IMR-90 (cell line): ENCODE measurements around the gene PTGDS. TPM values are rescaled to one million over a fixed set of nuclear protein-coding genes. Genes with fewer than 3 reads are reported as not detected.

Experiments
- ATAC-seq: fragments of 200-7000 bp; cut with Tn5 transposase; 2 replicates; pipeline ENCODE4 v1.9.1; 2020; ENCODE audit warnings: low read depth, mild to moderate bottlenecking, moderate library complexity
- BruUV-seq: library from RNA; stranded (reverse); fragments of 400-500 nt; replicated peaks from 2 replicates; lab custom pipeline; 2021; lab: Mats Ljungman, UMichigan
- CTCF ChIA-PET: fragments of 300-600 bp; formaldehyde crosslinking; extraction: SDS; loops from one replicate; lab custom pipeline; 2021; ENCODE audit warnings: antibody characterized with exemption; lab: Yijun Ruan, JAX
- POLR2A ChIA-PET: fragments of 300-600 bp; sonication (Branson Sonifier 250); formaldehyde crosslinking; loops from one replicate; lab custom pipeline; 2022; ENCODE audit warnings: antibody characterized with exemption; ENCODE audit not compliant: unreplicated experiment; lab: Charles Lee
- DNase-seq: peaks from one replicate; pipeline ENCODE4 v3.0.0; 2013
- H2AFZ ChIP-seq: replicated peaks from 2 replicates; pipeline ENCODE3; 2013; ENCODE audit warnings: low read length, mild to moderate bottlenecking; ENCODE audit not compliant: poor library complexity
- H2AK5ac ChIP-seq: 2 replicates; pipeline ENCODE4 v1.6.1; 2013; ENCODE audit warnings: low read depth, low read length, inconsistent platforms
- H2AK9ac ChIP-seq: replicated peaks from 2 replicates; pipeline ENCODE3; 2013; ENCODE audit warnings: mild to moderate bottlenecking, low read depth, low read length, moderate library complexity; ENCODE audit not compliant: poor library complexity
- H2BK120ac ChIP-seq: 2 replicates; pipeline ENCODE4 v1.6.1; 2013; ENCODE audit warnings: low read depth, low read length, inconsistent platforms
- H2BK15ac ChIP-seq: 3 replicates; pipeline ENCODE4 v1.6.1; 2013; ENCODE audit warnings: low read depth, low read length, inconsistent platforms
- H2BK20ac ChIP-seq: 2 replicates; pipeline ENCODE4 v1.6.1; 2013; ENCODE audit warnings: low read depth, mild to moderate bottlenecking, inconsistent platforms, low read length, moderate library complexity
- H2BK5ac ChIP-seq: 2 replicates; pipeline ENCODE4 v1.6.1; 2013; ENCODE audit warnings: mild to moderate bottlenecking, low read depth, low read length, inconsistent platforms; ENCODE audit not compliant: poor library complexity, severe bottlenecking
- H3K14ac ChIP-seq: replicated peaks from 2 replicates; pipeline ENCODE4 v1.6.1; 2013; ENCODE audit warnings: low read depth, low read length, inconsistent platforms
- H3K18ac ChIP-seq: 2 replicates; pipeline ENCODE4 v1.6.1; 2013; ENCODE audit warnings: low read depth, low read length, control low read depth
- H3K23ac ChIP-seq: 2 replicates; pipeline ENCODE4 v1.6.1; 2013; ENCODE audit warnings: low read depth, low read length, inconsistent platforms
- H3K27ac ChIP-seq: 2 replicates; pipeline ENCODE4 v1.5.1; 2013; ENCODE audit warnings: mild to moderate bottlenecking, control low read depth, low read length; ENCODE audit not compliant: insufficient read depth
- H3K27me3 ChIP-seq: 2 replicates; pipeline ENCODE4 v1.6.1; 2013; ENCODE audit warnings: low read length; ENCODE audit not compliant: control insufficient read depth, insufficient read depth
- H3K36me3 ChIP-seq: 2 replicates; pipeline ENCODE4 v1.6.1; 2013; ENCODE audit warnings: low read length, mixed read lengths; ENCODE audit not compliant: control insufficient read depth, insufficient read depth
- H3K4ac ChIP-seq: 2 replicates; pipeline ENCODE4 v1.6.1; 2013; ENCODE audit warnings: low read depth, low read length, inconsistent platforms
- H3K4me1 ChIP-seq: 2 replicates; pipeline ENCODE4 v1.6.1; 2013; ENCODE audit warnings: low read length, mixed read lengths; ENCODE audit not compliant: control insufficient read depth, insufficient read depth
- H3K4me2 ChIP-seq: 2 replicates; pipeline ENCODE4 v1.6.1; 2013; ENCODE audit warnings: low read depth, mild to moderate bottlenecking, control low read depth, low read length, moderate library complexity
- H3K4me3 ChIP-seq: 2 replicates; pipeline ENCODE4 v1.5.1; 2013; ENCODE audit warnings: low read depth, mild to moderate bottlenecking, control low read depth, low read length, moderate library complexity; ENCODE audit not compliant: insufficient read depth
- H3K56ac ChIP-seq: 2 replicates; pipeline ENCODE4 v1.6.1; 2013; ENCODE audit warnings: low read length, inconsistent platforms; ENCODE audit not compliant: insufficient read depth; ENCODE audit errors: extremely low read depth
- H3K79me1 ChIP-seq, 2 experiments: 2 replicates each; pipeline ENCODE4 v1.6.1; 2013; ENCODE audit warnings: low read length in 2 of 2, inconsistent platforms in 1 of 2, low read depth in 1 of 2
- H3K9ac ChIP-seq: 2 replicates; pipeline ENCODE4 v1.6.1; 2013; ENCODE audit warnings: low read depth, low read length, control low read depth
- H3K9me1 ChIP-seq: 2 replicates; pipeline ENCODE4 v1.6.1; 2013; ENCODE audit warnings: low read length, inconsistent platforms; ENCODE audit not compliant: insufficient read depth
- H3K9me3 ChIP-seq: 2 replicates; pipeline ENCODE4 v1.6.1; 2013; ENCODE audit warnings: low read length; ENCODE audit not compliant: control insufficient read depth, insufficient read depth
- H4K20me1 ChIP-seq: 2 replicates; pipeline ENCODE4 v1.6.1; 2013; ENCODE audit warnings: low read length, inconsistent platforms; ENCODE audit not compliant: insufficient read depth
- H4K5ac ChIP-seq: 2 replicates; pipeline ENCODE4 v1.6.1; 2013; ENCODE audit warnings: mild to moderate bottlenecking, low read depth, low read length, control low read depth
- H4K8ac ChIP-seq, 2 experiments: 2 replicates each; pipeline ENCODE4 v1.6.1; 2013; ENCODE audit warnings: low read depth in 2 of 2, low read length in 2 of 2, control low read depth in 1 of 2, inconsistent platforms in 1 of 2
- H4K91ac ChIP-seq: 2 replicates; pipeline ENCODE4 v1.6.1; 2013; ENCODE audit warnings: low read depth, low read length, inconsistent platforms; ENCODE audit not compliant: insufficient read depth
- CEBPB ChIP-seq: IDR thresholded peaks from 2 replicates; pipeline ENCODE4 v1.6.1; 2012; ENCODE audit warnings: low read depth, low read length, improper control_type of control experiment
- CHD1 ChIP-seq: IDR thresholded peaks from 2 replicates; pipeline ENCODE4 v1.6.1; 2012; ENCODE audit warnings: low read depth, low read length, improper control_type of control experiment
- MAZ ChIP-seq: IDR thresholded peaks from 2 replicates; pipeline ENCODE4 v1.6.1; 2012; ENCODE audit warnings: low read depth, mild to moderate bottlenecking, low read length, improper control_type of control experiment, moderate library complexity, borderline replicate concordance
- MXI1 ChIP-seq: IDR thresholded peaks from 2 replicates; pipeline ENCODE4 v1.6.1; 2012; ENCODE audit warnings: low read depth, mild to moderate bottlenecking, low read length, moderate library complexity, borderline replicate concordance
- NFE2L2 ChIP-seq: fragments of 150-350 bp; IDR thresholded peaks from 2 replicates; pipeline ENCODE4 v1.6.1; 2016; ENCODE audit warnings: low read depth, mild to moderate bottlenecking, low read length
- POLR2A ChIP-seq: IDR thresholded peaks from 2 replicates; pipeline ENCODE4 v1.6.1; 2012; ENCODE audit warnings: mild to moderate bottlenecking, low read depth, low read length
- RAD21 ChIP-seq: IDR thresholded peaks from 2 replicates; pipeline ENCODE4 v1.6.1; 2012; ENCODE audit warnings: low read length, improper control_type of control experiment
- RCOR1 ChIP-seq: IDR thresholded peaks from 2 replicates; pipeline ENCODE4 v1.6.1; 2012; ENCODE audit warnings: mild to moderate bottlenecking, low read length, improper control_type of control experiment; ENCODE audit not compliant: insufficient replicate concordance
- WGBS, 2 experiments: methylation state at CpG; one replicate each; pipeline versions ENCODE4 v1.1.5 to v1.1.7; 2013; ENCODE audit warnings: missing lambda C conversion rate in 2 of 2; ENCODE audit not compliant: insufficient read length in 1 of 2; ENCODE audit errors: extremely low coverage in 2 of 2; 5-methylcytosine and 5-hydroxymethylcytosine counted together
- dilution Hi-C: fragments of 300-500 bp; cut with HindIII; formaldehyde crosslinking; loops from one replicate; pipeline ENCODE4 v1.14.3; 2018; ENCODE audit warnings: low sequenced_read_pairs; ENCODE audit not compliant: unreplicated experiment
- in situ Hi-C: fragments of 300-500 bp; cut with MboI; formaldehyde crosslinking; loops from 3 replicates; pipeline ENCODE4 v1.14.3; 2019; ENCODE audit warnings: low sequenced_read_pairs, inconsistent platforms, mixed read lengths
- intact Hi-C: fragments of 100-400 bp; cut with micrococcal nuclease; formaldehyde crosslinking; loops from 2 replicates; pipeline ENCODE4 v1.10.0; 2022
- polyA plus RNA-seq, 3 experiments: library from polyadenylated mRNA; depleted of rRNA; stranded (reverse); fragments of >200 nt; gene quantifications; 2 replicates each; pipeline ENCODE4 v1.2.3, GENCODE V29; 2012; ENCODE audit warnings: low replicate concordance in 1 of 3
- total RNA-seq: library from RNA; depleted of rRNA; stranded (reverse); fragments of >200 nt; gene quantifications from 2 replicates; pipeline ENCODE4 v1.2.3, GENCODE V29; 2012
- TF ChIP-seq, protein P1 (sequence below): fragments of 150-350 bp; IDR thresholded peaks from 2 replicates; pipeline ENCODE4 v1.6.1; 2017; ENCODE audit warnings: mild to moderate bottlenecking, antibody characterized with exemption, low read length, low read depth

Gene PTGDS
- total and polyA plus RNA-seq, 2 of the 4 experiments (the other 2 are of a cell fraction), result 1.2 TPM; not detected in 1

DNA sequence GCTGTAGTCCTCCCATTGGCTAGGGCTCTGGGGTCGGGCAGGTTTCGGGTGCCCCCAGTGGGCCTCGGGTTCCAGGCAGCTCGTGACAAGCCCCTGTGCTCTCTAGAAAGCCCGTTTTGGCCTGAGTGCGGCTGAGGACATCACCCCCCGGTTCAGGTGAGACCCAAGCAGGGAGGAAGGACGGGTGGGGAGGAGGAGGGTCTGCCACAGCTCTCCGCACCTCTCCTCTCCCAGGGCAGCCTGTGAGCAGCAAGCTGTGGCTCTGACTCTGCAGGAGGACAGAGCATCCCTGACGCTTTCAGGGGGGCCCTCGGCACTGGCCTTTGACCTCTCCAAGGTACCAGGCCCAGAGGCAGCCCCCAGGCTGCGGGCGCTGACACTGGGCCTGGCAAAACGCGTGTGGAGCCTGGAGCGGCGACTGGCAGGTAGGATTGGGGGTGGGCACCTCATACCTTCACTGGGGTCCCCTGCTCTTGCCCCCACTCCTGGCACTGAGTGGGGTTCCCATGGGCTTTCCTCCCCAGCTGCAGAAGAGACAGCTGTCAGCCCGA is 15.6 kb downstream of the PTGDS start:
- no peak overlapping the region for H3K18ac ChIP-seq
- H3K27ac ChIP-seq, result peak overlapping the region; percentile 67; the same call in 1 of the 2 replicates
- no peak for DNase-seq
- no peak for TF ChIP-seq POLR2A
- TF ChIP-seq MAZ, result no peak
- TF ChIP-seq CEBPB, result no peak
- TF ChIP-seq RCOR1, result no peak
- TF ChIP-seq RAD21, result no peak
- no peak for TF ChIP-seq MXI1
- no peak for TF ChIP-seq CHD1
- TF ChIP-seq, protein P1, sequence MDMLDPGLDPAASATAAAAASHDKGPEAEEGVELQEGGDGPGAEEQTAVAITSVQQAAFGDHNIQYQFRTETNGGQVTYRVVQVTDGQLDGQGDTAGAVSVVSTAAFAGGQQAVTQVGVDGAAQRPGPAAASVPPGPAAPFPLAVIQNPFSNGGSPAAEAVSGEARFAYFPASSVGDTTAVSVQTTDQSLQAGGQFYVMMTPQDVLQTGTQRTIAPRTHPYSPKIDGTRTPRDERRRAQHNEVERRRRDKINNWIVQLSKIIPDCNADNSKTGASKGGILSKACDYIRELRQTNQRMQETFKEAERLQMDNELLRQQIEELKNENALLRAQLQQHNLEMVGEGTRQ, result no peak
- no peak for TF ChIP-seq NFE2L2
- peaks cover 10% of the 10 kb centered on the region for H3K27me3 ChIP-seq
- peak overlapping the region; percentile 93 for H2AK5ac ChIP-seq
- ChIA-PET CTCF (interaction anchor here (1.6 kb wide), 1 partner anchor 36 kb away, joined by 7 read pairs; no protein-coding TSS in a partner anchor), POLR2A (no interaction called here)
- H3K56ac ChIP-seq, result no peak overlapping the region
- intact Hi-C loops (no loop called here), dilution Hi-C loops (no loop called here), in situ Hi-C loops (no loop called here)
- ATAC-seq, result no peak
- H3K9ac ChIP-seq, result peak overlapping the region; percentile 46
- peaks cover 5% of the 10 kb centered on the region; the same call in 1 of the 2 replicates for H3K36me3 ChIP-seq
- peak overlapping the region; percentile 26; the same call in 1 of the 2 replicates for H4K91ac ChIP-seq
- H2BK120ac ChIP-seq, result 0 out of 2 replicates have a peak overlapping the region, but pooled peaks have one; percentile 30
- peak overlapping the region; percentile 77 for H3K4ac ChIP-seq
- H3K14ac ChIP-seq, result peak overlapping the region; percentile 66
- WGBS, 2 experiments, result no CpG with 5 or more reads among the region's 18 CpGs
- H4K20me1 ChIP-seq, result no peaks in the 10 kb centered on the region; the same call in 1 of the 2 replicates
- H2BK20ac ChIP-seq, result no peak overlapping the region
- H4K8ac ChIP-seq, result peak overlapping the region in 1 of 2 experiments; percentile 88; a peak in 3 of 4 replicates
- H2BK5ac ChIP-seq, result no peak overlapping the region
- H2BK15ac ChIP-seq, result no peak overlapping the region
- peak overlapping the region; percentile 66 for H3K4me2 ChIP-seq
- H2AK9ac ChIP-seq, result peak overlapping the region; percentile 95
- no peak overlapping the region for H4K5ac ChIP-seq
- H2AFZ ChIP-seq, result peak overlapping the region; percentile 93
- peak overlapping the region; percentile 7 for H3K23ac ChIP-seq
- H3K4me1 ChIP-seq, result peaks cover 18% of the 10 kb centered on the region
- peaks cover 6 to 16% of the 10 kb centered on the region in 2 experiments; a peak in 3 of 4 replicates for H3K79me1 ChIP-seq
- no TSS peak for BruUV-seq
- peak overlapping the region; percentile 51 for H3K4me3 ChIP-seq
- H3K9me1 ChIP-seq, result peaks cover 3% of the 10 kb centered on the region; the same call in 1 of the 2 replicates
- H3K9me3 ChIP-seq, result peaks cover 6% of the 10 kb centered on the region
